ENCODE measurements around the gene CD63. TPM values are rescaled to one million over a fixed set of nuclear protein-coding genes. Genes with fewer than 3 reads are reported as not detected.

CD63 gene
- total and polyA plus RNA-seq, 4 donors = 1,107 to 1,532 (median 1,229) TPM

DNA sequence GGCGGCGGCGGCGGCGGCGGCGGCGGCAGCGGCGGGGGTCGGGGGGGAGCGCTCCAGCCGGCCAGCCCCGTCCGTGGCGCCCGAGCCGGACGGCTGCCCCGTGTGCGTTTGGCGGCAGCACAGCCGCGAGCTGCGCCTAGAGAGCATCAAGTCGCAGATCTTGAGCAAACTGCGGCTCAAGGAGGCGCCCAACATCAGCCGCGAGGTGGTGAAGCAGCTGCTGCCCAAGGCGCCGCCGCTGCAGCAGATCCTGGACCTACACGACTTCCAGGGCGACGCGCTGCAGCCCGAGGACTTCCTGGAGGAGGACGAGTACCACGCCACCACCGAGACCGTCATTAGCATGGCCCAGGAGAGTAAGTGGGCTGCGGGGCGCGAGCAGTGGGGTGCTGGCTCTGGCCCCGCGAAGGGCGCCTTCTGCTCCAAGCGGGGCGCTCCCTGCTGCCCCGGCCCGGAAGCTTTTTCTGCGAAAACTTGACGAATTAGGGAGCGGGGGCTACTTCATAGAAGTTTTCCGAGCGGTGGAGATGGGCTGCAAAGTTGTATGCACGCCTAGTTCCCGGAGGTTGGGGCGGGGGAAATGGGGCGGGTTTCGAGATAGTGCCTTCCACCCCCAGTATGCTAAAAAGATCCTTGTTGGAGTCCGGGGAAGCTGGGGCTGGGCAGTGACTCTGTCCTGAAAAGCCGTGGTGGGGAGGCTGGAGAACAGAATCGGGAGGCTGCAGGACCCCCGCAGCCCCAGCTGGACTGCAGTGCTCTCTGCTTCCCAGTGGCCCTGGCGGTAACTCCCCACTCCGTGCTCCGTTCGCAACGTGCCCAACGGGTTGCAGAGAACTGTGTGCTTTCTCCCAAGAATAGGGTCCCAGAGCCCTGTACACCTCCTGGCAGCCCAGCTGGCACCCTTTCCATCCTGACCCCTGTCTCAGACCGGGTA is 14.9 kb upstream of the CD63 start:
- ATAC-seq (ENCODE audit: low FRiP score) = peak; percentile 37
- intact Hi-C loops (cut with DNase I) = loop anchor here (5.0 kb wide), 2 partner anchors 84 to 199 kb away; partner anchors contain the start of gene DNAJC14 (in 1 of the 2)
- peak overlapping the region; percentile 75 to 97 for H3K4me3 ChIP-seq (ENCODE audit: low read length in 2 of 2)
- 0% methylated on average over 58 to 73 of the region's 73 CpGs for WGBS, 2 donors
- peak; percentile 77 to 87 for DNase-seq
- no peaks in the 10 kb centered on the region for H3K36me3 ChIP-seq (ENCODE audit: control insufficient read depth in 1 of 2, insufficient read depth in 2 of 2, low read length in 1 of 2)
- peak overlapping the region in 1 of 2 donors; percentile 87 for H3K27ac ChIP-seq (ENCODE audit: low read depth in 1 of 2, low read length in 2 of 2)
- H3K4me1 ChIP-seq (ENCODE audit: control insufficient read depth in 1 of 2, insufficient read depth in 2 of 2, low read length in 2 of 2) = no peaks in the 10 kb centered on the region
- H3K9me3 ChIP-seq (ENCODE audit: control insufficient read depth, low read length) = no peaks in the 10 kb centered on the region
- no peaks in the 10 kb centered on the region for H3K27me3 ChIP-seq (ENCODE audit: control insufficient read depth in 1 of 2, insufficient read depth in 2 of 2, low read length in 1 of 2)

DNA sequence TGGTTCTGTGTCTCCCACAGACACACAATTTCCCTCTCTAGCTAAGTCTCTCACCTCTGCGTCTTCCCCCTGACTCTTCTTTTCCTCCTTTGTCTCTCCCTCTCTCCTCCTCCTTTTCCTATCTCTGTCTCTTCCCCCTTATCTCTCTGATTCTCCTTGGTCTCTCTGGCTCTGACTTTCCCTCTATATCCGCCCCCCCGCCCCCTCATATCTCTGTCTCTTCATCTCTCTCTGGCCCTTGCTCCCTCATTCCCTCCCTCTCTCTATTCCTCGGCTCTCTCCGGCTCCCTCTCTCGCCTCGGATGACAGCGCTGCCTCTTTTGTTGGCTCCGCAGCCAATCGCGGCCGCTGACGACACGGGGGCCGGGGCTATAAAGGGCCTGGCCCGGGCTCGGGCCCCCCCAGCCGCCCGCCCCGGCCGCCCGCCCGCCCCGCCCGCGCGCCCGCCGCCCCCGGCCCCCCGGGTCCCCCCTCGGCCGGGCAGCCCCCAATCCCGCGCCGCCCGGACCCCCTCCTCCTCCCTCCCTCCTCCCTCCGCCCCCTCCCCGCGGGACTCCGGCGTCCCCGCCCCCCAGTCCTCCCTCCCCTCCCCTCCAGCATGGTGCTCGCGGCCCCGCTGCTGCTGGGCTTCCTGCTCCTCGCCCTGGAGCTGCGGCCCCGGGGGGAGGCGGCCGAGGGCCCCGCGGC is 14.1 kb upstream of the CD63 start, which contains the start of gene GDF11:
Gene GDF11 (plus strand): TSS at position 404 of the 687 bp plus-strand sequence. CDS start 195 bp downstream, at position 599.
- intact Hi-C loops (cut with DNase I) = loop anchor here (5.0 kb wide), 2 partner anchors 84 to 199 kb away; partner anchors contain the start of gene DNAJC14 (in 1 of the 2)
- peak; percentile 71 for ATAC-seq (ENCODE audit: low FRiP score)
- Histone ChIP-seq H3K9me3 (ENCODE audit: control insufficient read depth, low read length) (no peaks in the 10 kb centered on the region), H3K36me3 (ENCODE audit: control insufficient read depth in 1 of 2, insufficient read depth in 2 of 2, low read length in 1 of 2) (no peaks in the 10 kb centered on the region), H3K27ac (ENCODE audit: low read depth in 1 of 2, low read length in 2 of 2) (peak within 1 kb of the TSS in 1 of 2 donors; percentile 87), H3K4me3 (ENCODE audit: low read length in 2 of 2) (peak within 1 kb of the TSS; percentile 75 to 97), H3K27me3 (ENCODE audit: control insufficient read depth in 1 of 2, insufficient read depth in 2 of 2, low read length in 1 of 2) (no peaks in the 10 kb centered on the region), H3K4me1 (ENCODE audit: control insufficient read depth in 1 of 2, insufficient read depth in 2 of 2, low read length in 2 of 2) (no peaks in the 10 kb centered on the region)
- DNase-seq = peak; percentile 87 to 93
- WGBS, 2 donors = 0 to 1% methylated on average over 17 to 51 of the region's 53 CpGs

DNA sequence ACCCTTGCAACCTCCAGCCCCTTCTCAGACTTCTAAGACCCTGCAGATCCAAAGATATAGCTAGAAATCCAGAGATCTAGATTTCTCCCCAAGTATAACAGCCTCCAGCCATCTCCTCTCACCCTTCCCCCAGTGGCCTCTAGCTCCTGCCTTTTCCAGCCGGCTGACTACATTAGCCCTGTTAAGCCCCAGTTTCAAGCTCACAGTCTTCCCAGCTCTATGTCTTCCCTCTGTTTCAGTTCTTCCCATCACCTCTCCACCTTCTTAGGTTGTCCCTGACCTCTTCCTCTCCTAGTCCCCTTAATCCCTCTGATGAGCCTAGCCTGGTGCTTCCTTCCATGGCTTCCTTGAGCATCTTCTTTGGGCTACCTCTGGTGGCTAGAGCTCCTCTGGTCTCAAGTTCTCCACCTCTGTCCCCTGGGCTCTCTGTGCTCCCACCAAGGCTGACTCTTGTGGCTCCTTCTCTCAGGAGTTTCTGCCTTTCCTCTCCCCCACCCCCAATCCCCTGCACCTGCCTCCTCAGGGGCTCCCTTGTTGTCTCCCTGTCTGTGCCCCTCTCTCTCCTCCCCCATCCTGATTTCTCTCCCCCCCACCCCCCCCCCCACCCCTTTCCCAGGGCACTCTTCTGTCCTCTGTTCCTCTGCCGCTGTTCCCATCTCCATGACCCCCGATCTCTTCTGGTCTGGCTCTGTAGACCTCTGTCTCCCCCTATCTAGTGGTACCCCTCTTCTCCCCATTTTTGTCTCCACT is 13.3 kb upstream of the CD63 start:
- WGBS, 2 donors = 19 to 22% methylated on average over 3 of the region's 3 CpGs
- H3K9me3 ChIP-seq (ENCODE audit: control insufficient read depth, low read length) = no peaks in the 10 kb centered on the region
- no peaks in the 10 kb centered on the region for H3K4me1 ChIP-seq (ENCODE audit: control insufficient read depth in 1 of 2, insufficient read depth in 2 of 2, low read length in 2 of 2)
- H3K27ac ChIP-seq (ENCODE audit: low read depth in 1 of 2, low read length in 2 of 2) = no peak overlapping the region
- ATAC-seq (ENCODE audit: low FRiP score) (no peak), DNase-seq (no peak)
- intact Hi-C loops (cut with DNase I) = loop anchor here (2.0 to 5.0 kb wide), 3 partner anchors 85 to 200 kb away; partner anchors contain the start of gene DNAJC14 (in 1 of the 2)
- H3K36me3 ChIP-seq (ENCODE audit: control insufficient read depth in 1 of 2, insufficient read depth in 2 of 2, low read length in 1 of 2) = no peaks in the 10 kb centered on the region
- H3K4me3 ChIP-seq (ENCODE audit: low read length in 2 of 2) = no peak overlapping the region
- H3K27me3 ChIP-seq (ENCODE audit: control insufficient read depth in 1 of 2, insufficient read depth in 2 of 2, low read length in 1 of 2) = no peaks in the 10 kb centered on the region

DNA sequence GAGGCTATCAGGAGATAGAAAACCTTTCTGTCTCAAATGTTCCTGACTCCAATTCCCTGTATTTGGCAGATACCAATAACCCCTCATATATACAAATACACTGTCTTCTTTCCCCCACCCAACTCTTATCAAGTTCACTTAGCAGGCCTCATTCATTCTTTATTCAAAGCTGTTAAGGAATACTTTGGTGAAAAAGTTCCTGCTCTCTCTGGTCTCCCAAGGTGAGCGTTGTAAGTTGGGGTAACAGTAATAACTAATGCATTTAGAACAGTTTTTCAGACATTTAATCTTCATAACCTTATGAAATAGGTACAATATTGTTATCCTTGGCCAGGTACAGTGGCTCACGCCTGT is 10.2 kb upstream of the CD63 start:
- H3K27ac ChIP-seq (ENCODE audit: low read depth in 1 of 2, low read length in 2 of 2) = no peak overlapping the region
- H3K9me3 ChIP-seq (ENCODE audit: control insufficient read depth, low read length) = no peaks in the 10 kb centered on the region
- no peaks in the 10 kb centered on the region for H3K27me3 ChIP-seq (ENCODE audit: control insufficient read depth in 1 of 2, insufficient read depth in 2 of 2, low read length in 1 of 2)
- 58 to 62% methylated on average over 2 of the region's 2 CpGs for WGBS, 2 donors
- ATAC-seq (ENCODE audit: low FRiP score) (no peak), DNase-seq (no peak)
- H3K4me1 ChIP-seq (ENCODE audit: control insufficient read depth in 1 of 2, insufficient read depth in 2 of 2, low read length in 2 of 2) = no peaks in the 10 kb centered on the region
- no peak overlapping the region for H3K4me3 ChIP-seq (ENCODE audit: low read length in 2 of 2)
- H3K36me3 ChIP-seq (ENCODE audit: control insufficient read depth in 1 of 2, insufficient read depth in 2 of 2, low read length in 1 of 2) = no peaks in the 10 kb centered on the region
- intact Hi-C loops (cut with DNase I) = loop anchor here (5.0 to 10.0 kb wide), 3 partner anchors 58 to 226 kb away; partner anchors contain the start of genes CDK2 (in 1 of the 2) and PMEL (in 1 of the 2)

- no peaks in the 10 kb centered on the region for H3K4me1 ChIP-seq (ENCODE audit: control insufficient read depth in 1 of 2, insufficient read depth in 2 of 2, low read length in 2 of 2)
- peak overlapping the region in 1 of 2 donors; percentile 80 for H3K27ac ChIP-seq (ENCODE audit: low read depth in 1 of 2, low read length in 2 of 2)
- WGBS, 2 donors = 0 to 1% methylated on average over 14 of the region's 14 CpGs
- peak; percentile 91 to 92 for DNase-seq
- no peaks in the 10 kb centered on the region for H3K9me3 ChIP-seq (ENCODE audit: control insufficient read depth, low read length)
- H3K4me3 ChIP-seq (ENCODE audit: low read length in 2 of 2) = peak overlapping the region; percentile 52 to 81
- no peaks in the 10 kb centered on the region for H3K36me3 ChIP-seq (ENCODE audit: control insufficient read depth in 1 of 2, insufficient read depth in 2 of 2, low read length in 1 of 2)
- intact Hi-C loops (cut with DNase I) = loop anchor here (5.0 to 10.0 kb wide), 3 partner anchors 59 to 226 kb away; partner anchors contain the start of genes CDK2 (in 1 of the 2) and PMEL (in 1 of the 2)
- ATAC-seq (ENCODE audit: low FRiP score) = peak; percentile 90
- H3K27me3 ChIP-seq (ENCODE audit: control insufficient read depth in 1 of 2, insufficient read depth in 2 of 2, low read length in 1 of 2) = no peaks in the 10 kb centered on the region
Observed at GRCh38 chr12:55738123-55739024, 9.6 kb upstream of the CD63 start.

DNA sequence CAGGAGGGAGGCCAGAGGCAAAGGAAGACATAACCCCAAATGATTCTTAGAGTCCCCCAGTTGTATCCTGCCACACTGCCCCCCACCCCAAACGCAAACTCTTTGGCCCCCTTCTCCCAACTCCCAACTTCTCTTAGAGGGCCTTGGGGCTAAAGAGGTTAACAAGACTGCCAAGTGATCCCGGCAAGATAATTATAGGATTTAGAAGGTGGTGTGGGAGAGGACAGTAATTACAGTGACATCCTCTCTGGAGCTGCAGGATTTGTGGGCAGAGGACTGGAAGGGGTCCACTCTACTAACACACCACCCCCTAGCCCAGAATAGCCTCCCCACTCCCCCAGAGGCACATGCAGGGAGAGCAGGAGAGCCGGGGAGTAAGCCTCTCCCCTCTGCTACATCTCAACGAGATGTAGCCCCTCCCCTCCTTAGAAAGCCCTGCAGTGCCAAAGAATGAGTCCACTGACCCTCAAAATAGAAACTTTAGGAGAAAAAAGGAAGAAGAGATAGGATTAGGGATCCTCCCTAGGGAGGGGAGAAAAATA is 8.8 kb upstream of the CD63 start:
- 2% methylated on average over 4 of the region's 4 CpGs for WGBS, 2 donors
- Histone ChIP-seq H3K9me3 (ENCODE audit: control insufficient read depth, low read length) (no peaks in the 10 kb centered on the region), H3K4me1 (ENCODE audit: control insufficient read depth in 1 of 2, insufficient read depth in 2 of 2, low read length in 2 of 2) (no peaks in the 10 kb centered on the region), H3K4me3 (ENCODE audit: low read length in 2 of 2) (no peak overlapping the region), H3K36me3 (ENCODE audit: control insufficient read depth in 1 of 2, insufficient read depth in 2 of 2, low read length in 1 of 2) (no peaks in the 10 kb centered on the region), H3K27ac (ENCODE audit: low read depth in 1 of 2, low read length in 2 of 2) (peak overlapping the region in 1 of 2 donors; percentile 80), H3K27me3 (ENCODE audit: control insufficient read depth in 1 of 2, insufficient read depth in 2 of 2, low read length in 1 of 2) (no peaks in the 10 kb centered on the region)
- intact Hi-C loops (cut with DNase I) = loop anchor here (2.0 to 10.0 kb wide), 4 partner anchors 57 to 227 kb away; partner anchors contain the start of genes CDK2 (in 1 of the 2) and PMEL (in 1 of the 2)
- ATAC-seq (ENCODE audit: low FRiP score) (peak; percentile 9), DNase-seq (no peak)

- 28 to 30% methylated on average over 5 to 6 of the region's 6 CpGs for WGBS, 2 donors
- H3K9me3 ChIP-seq (ENCODE audit: control insufficient read depth, low read length) = no peaks in the 10 kb centered on the region
- no peak overlapping the region for H3K27ac ChIP-seq (ENCODE audit: low read depth in 1 of 2, low read length in 2 of 2)
- intact Hi-C loops (cut with DNase I) = loop anchor here (2.0 to 10.0 kb wide), 4 partner anchors 56 to 228 kb away; partner anchors contain the start of genes CDK2 (in 1 of the 2) and PMEL (in 1 of the 2)
- H3K4me3 ChIP-seq (ENCODE audit: low read length in 2 of 2) = no peak overlapping the region
- no peaks in the 10 kb centered on the region for H3K36me3 ChIP-seq (ENCODE audit: control insufficient read depth in 1 of 2, insufficient read depth in 2 of 2, low read length in 1 of 2)
- DNase-seq (peak; percentile 80 to 88), ATAC-seq (ENCODE audit: low FRiP score) (peak; percentile 74)
- no peaks in the 10 kb centered on the region for H3K4me1 ChIP-seq (ENCODE audit: control insufficient read depth in 1 of 2, insufficient read depth in 2 of 2, low read length in 2 of 2)
- no peaks in the 10 kb centered on the region for H3K27me3 ChIP-seq (ENCODE audit: control insufficient read depth in 1 of 2, insufficient read depth in 2 of 2, low read length in 1 of 2)
Observed at GRCh38 chr12:55736780-55737580, 8.2 kb upstream of the CD63 start.
